Measurements from ENCODE around the gene ZIC5.

Gene ZIC5

DNA sequence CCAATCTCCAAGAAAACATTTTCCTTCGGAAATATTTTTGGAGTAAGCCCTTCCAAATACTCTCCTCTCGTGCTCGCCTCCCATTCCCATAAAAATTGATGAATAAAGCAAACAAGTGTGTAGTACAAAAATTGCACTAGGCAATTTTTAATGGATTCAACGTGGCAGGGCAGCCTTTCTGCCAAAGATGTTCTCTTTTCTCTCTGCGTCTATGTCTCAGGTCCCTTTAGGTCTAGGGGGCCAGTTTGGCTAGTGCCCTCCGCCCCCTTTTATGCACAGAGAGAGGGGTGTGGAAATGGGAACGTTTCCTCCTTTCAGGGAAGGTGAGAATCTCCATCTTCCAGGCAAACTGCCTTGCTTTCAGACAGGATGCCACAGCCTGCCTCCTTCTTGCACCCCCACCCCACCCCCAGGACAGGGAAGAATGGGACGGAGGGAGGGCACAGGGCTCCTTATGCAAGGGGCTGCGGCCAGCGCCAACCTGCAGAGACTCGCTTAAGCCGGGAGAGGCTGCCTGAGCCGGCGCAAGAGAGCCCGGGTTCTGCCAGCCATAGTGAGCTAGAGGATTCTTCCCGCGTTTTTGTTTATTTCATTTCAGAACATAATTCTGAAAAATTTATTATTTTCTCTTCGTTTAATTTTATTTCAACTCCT is 7.4 kb upstream of the ZIC5 start:
- DNase-seq (ENCODE audit: low read depth) = no peak
- H3K36me3 ChIP-seq (ENCODE audit: control insufficient read depth, insufficient read depth, low read length, severe bottlenecking) = no peaks in the 10 kb centered on the region
- peaks cover 32% of the 10 kb centered on the region for H3K9me3 ChIP-seq (ENCODE audit: control insufficient read depth, low read length)
- H3K9ac ChIP-seq (ENCODE audit: low read length) = no peak overlapping the region
- peaks cover 2% of the 10 kb centered on the region for H3K4me1 ChIP-seq (ENCODE audit: control insufficient read depth, insufficient read depth, low read length)
- H3K27me3 ChIP-seq (replicated peaks; ENCODE audit: control insufficient read depth, insufficient read depth, low read length) = peaks cover 67% of the 10 kb centered on the region
- H3K4me3 ChIP-seq (ENCODE audit: low read length) = no peak overlapping the region

DNA sequence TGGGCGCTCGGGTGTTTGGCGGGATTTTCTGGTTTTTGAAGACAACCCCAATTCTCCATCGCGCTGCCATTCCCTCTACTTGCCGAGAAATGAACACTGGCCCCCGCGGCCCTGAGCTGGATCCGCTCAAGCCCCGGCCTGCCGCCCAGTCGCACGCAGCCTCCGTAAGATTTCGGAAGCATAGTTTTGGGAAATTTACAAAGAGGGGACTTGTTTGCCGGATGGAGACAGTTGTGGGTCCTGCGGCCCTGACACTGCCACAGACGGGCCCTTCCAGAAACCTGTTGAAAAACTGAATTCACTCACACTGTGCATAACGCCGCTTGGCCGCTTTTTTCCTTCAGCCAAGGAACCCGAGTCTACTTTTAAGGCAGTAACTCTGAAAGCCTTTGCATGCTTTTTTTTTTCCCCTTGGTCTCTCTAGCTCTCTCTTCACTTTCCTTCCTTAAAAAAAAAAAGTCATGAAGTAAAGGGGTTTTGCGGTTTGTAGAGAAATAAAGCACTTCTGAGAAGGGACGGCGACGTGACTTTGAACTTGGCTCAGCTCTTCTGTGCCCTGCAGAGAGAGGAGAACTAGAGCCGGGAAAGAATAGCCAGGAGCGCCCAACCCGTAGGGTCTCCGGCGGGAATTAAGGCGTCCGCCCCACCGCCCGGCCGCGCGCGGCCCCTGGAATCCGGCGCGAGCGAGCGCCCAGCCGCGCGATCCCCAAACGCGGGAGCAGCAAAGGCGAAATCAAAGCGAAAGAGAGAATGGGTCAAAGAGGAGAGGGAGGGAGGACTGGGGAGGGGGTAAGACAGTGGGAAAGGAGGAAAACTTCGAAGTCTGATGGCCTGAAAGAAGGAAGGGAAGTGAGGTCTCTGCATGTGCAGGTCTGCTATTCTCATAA is 6.6 kb upstream of the ZIC5 start:
- Histone ChIP-seq H3K36me3 (ENCODE audit: control insufficient read depth, insufficient read depth, low read length, severe bottlenecking) (no peaks in the 10 kb centered on the region), H3K4me1 (ENCODE audit: control insufficient read depth, insufficient read depth, low read length) (peaks cover 2% of the 10 kb centered on the region), H3K9ac (ENCODE audit: low read length) (no peak overlapping the region), H3K27me3 (replicated peaks; ENCODE audit: control insufficient read depth, insufficient read depth, low read length) (peaks cover 67% of the 10 kb centered on the region), H3K4me3 (ENCODE audit: low read length) (no peak overlapping the region), H3K9me3 (ENCODE audit: control insufficient read depth, low read length) (peaks cover 28% of the 10 kb centered on the region)
- no peak for DNase-seq (ENCODE audit: low read depth)

DNA sequence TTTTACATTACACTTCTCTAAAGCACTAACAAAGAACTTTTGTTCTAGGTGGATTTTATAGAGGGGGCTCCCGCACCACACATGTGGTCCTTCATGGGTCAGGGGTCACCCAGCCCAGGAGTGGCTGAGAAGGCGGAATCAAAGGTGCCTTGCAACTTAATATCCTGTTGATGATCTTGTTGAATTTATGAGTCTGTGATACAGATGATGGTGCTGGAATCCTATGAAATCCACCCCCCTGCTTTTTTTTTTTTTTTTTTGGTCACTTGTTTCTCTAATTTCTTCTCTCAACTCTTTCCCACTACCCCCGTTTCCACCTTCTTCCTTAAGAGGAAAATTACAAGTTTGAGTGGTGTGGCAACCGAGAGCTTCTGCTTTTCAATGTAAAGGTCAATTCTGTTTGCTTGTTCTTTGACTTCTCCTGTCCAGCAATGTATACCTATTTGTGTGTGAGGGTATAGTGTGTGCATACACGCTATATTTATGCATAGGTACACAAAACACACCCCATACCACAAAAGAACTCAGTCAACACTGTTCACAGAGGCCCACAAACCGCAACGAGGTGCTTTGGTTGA is 5.9 kb upstream of the ZIC5 start:
- no peak overlapping the region for H3K4me3 ChIP-seq (ENCODE audit: low read length)
- peaks cover 2% of the 10 kb centered on the region for H3K4me1 ChIP-seq (ENCODE audit: control insufficient read depth, insufficient read depth, low read length)
- peaks cover 28% of the 10 kb centered on the region for H3K9me3 ChIP-seq (ENCODE audit: control insufficient read depth, low read length)
- H3K36me3 ChIP-seq (ENCODE audit: control insufficient read depth, insufficient read depth, low read length, severe bottlenecking) = no peaks in the 10 kb centered on the region
- H3K9ac ChIP-seq (ENCODE audit: low read length) = no peak overlapping the region
- DNase-seq (ENCODE audit: low read depth) = no peak
- peaks cover 67% of the 10 kb centered on the region for H3K27me3 ChIP-seq (replicated peaks; ENCODE audit: control insufficient read depth, insufficient read depth, low read length)

DNA sequence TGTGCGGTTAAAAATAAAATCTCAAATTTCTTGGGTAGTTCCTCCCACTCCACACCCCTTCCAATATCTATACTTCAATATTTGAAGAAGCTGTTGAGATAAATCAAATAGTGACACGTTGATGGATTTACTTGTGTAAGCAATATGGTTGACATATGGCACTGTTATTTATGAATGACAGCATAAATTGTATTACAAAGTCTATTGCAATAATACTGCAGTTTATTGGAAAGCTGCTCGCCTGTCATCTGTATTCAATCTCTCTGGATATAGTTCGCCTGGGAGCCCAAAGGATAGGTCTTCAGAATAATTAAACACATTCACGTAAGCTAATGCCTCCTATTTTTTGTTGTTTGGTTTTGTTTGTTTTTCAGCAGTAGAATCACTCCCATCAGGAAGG is 5.0 kb upstream of the ZIC5 start:
- Histone ChIP-seq H3K4me1 (ENCODE audit: control insufficient read depth, insufficient read depth, low read length) (peaks cover 2% of the 10 kb centered on the region), H3K9ac (ENCODE audit: low read length) (no peak overlapping the region), H3K27me3 (replicated peaks; ENCODE audit: control insufficient read depth, insufficient read depth, low read length) (peaks cover 76% of the 10 kb centered on the region), H3K36me3 (ENCODE audit: control insufficient read depth, insufficient read depth, low read length, severe bottlenecking) (no peaks in the 10 kb centered on the region), H3K4me3 (ENCODE audit: low read length) (no peak overlapping the region), H3K9me3 (ENCODE audit: control insufficient read depth, low read length) (peaks cover 33% of the 10 kb centered on the region)
- no peak for DNase-seq (ENCODE audit: low read depth)

DNA sequence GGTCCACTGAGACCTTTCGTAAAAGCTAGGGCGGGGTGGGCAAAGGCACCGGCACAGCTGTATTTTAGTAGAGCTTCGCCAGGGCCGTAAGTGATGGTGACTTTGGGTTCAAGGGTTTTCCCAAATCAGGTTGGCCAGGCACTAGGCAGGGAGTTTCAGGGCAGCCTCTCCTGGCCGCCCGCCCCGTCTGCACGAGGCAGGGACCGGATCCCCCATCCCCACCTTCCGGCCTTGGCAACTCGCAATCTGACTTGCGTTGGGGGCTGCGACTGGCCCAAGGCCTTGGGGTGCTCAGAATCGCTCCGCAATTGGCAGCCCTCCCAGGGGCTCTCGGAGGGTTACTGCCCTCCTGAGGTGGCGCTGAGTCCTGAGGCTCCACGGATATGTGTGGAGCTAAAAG is 4.1 kb upstream of the ZIC5 start:
- H3K36me3 ChIP-seq (ENCODE audit: control insufficient read depth, insufficient read depth, low read length, severe bottlenecking) = no peaks in the 10 kb centered on the region
- H3K27me3 ChIP-seq (replicated peaks; ENCODE audit: control insufficient read depth, insufficient read depth, low read length) = peaks cover 79% of the 10 kb centered on the region
- no peak overlapping the region for H3K4me3 ChIP-seq (ENCODE audit: low read length)
- DNase-seq (ENCODE audit: low read depth) = no peak
- H3K9ac ChIP-seq (ENCODE audit: low read length) = no peak overlapping the region
- peaks cover 33% of the 10 kb centered on the region for H3K9me3 ChIP-seq (ENCODE audit: control insufficient read depth, low read length)
- H3K4me1 ChIP-seq (ENCODE audit: control insufficient read depth, insufficient read depth, low read length) = peaks cover 2% of the 10 kb centered on the region

DNA sequence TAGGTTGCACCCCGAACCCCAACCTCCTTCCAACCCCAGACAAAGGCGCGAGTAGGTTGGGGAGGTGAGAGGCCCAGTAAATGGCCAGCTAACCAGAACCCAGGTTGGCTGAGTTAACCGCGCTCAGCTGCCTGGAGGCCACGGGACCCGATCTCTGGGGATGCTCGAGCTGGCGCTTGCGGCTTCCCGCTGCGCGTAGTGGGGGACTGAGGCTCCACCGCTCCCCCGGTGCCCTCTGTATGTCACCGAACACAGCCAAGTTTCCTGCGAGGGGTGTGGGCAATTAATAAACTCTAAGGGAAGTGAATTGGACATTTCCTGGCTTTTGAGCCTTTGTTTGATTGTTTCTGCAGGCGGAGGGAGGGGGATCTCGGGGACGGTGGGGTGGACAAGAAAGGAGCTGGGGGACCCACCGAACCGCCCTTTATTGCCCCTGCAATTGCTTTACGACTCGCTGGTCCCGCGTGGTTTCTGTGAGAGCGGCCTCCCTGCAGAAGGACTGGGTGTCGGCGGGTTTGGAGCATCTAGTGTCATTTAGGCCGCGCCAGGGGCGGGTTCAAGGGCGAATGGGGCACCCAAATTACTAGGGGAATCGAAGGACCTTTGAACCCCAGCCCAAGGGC is 3.5 kb upstream of the ZIC5 start:
- H3K9me3 ChIP-seq (ENCODE audit: control insufficient read depth, low read length) = peaks cover 33% of the 10 kb centered on the region
- H3K27me3 ChIP-seq (replicated peaks; ENCODE audit: control insufficient read depth, insufficient read depth, low read length) = peaks cover 79% of the 10 kb centered on the region

DNA sequence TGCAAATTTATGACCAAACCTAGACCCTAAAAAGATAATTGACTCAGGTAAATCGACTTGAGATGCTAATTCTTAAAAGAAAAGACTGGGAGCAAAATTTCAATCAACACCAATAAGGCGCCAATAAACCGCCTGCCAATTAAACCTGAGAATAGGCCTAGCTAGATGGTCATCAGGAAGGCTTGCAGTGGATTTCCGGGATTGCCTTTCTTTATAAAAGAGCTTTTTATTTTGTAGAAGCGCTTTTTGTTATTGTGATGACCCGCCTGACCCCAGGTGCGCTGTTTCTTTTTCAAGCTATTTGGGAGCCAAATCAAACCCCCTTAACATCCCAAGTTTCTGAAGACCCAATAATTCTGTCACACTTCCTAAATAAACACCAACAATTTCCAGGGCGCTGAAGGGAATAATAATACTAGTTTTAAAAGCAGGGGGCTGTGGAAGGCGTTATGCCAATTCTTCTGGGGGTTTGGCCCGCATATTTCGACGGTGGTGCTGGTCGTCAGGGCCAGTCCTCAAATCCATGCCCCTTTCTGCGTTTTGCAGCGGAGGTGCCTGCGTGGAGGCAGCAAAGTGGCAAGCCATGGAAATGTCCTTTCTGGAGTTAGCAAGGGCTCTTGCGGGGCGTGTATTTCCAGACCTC is 2.9 kb upstream of the ZIC5 start:
- no peaks in the 10 kb centered on the region for H3K4me1 ChIP-seq (ENCODE audit: control insufficient read depth, insufficient read depth, low read length)
- DNase-seq (ENCODE audit: low read depth) = no peak
- H3K4me3 ChIP-seq (ENCODE audit: low read length) = no peak overlapping the region
- peaks cover 80% of the 10 kb centered on the region for H3K27me3 ChIP-seq (replicated peaks; ENCODE audit: control insufficient read depth, insufficient read depth, low read length)
- no peaks in the 10 kb centered on the region for H3K36me3 ChIP-seq (ENCODE audit: control insufficient read depth, insufficient read depth, low read length, severe bottlenecking)
- H3K9ac ChIP-seq (ENCODE audit: low read length) = no peak overlapping the region
- peaks cover 33% of the 10 kb centered on the region for H3K9me3 ChIP-seq (ENCODE audit: control insufficient read depth, low read length)

More for the DNA sequence above, 3.5 kb upstream of the ZIC5 start:
- Histone ChIP-seq H3K4me3 (ENCODE audit: low read length) (no peak overlapping the region), H3K9ac (ENCODE audit: low read length) (no peak overlapping the region), H3K4me1 (ENCODE audit: control insufficient read depth, insufficient read depth, low read length) (peaks cover under 1% of the 10 kb centered on the region), H3K36me3 (ENCODE audit: control insufficient read depth, insufficient read depth, low read length, severe bottlenecking) (no peaks in the 10 kb centered on the region)
- DNase-seq (ENCODE audit: low read depth) = no peak

DNA sequence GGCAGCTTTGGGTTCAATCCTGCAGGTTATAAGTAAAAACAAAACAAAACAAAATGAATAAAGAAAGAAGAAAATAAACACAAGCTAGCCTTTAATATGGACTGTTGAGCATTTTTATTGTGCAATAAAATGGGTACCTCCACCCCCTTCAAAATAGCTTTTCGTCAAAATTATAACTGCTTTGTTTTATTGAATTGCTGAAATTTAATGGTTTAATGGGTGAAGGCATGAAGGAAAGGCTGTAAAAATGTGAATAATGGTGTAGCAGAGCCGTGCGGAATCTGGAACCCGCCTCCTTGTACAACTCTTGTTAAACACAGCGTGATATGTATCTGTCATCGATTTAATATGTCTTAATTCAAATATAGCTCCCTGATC is 2.2 kb upstream of the ZIC5 start:
- peaks cover 33% of the 10 kb centered on the region for H3K9me3 ChIP-seq (ENCODE audit: control insufficient read depth, low read length)
- no peak overlapping the region for H3K4me3 ChIP-seq (ENCODE audit: low read length)
- H3K4me1 ChIP-seq (ENCODE audit: control insufficient read depth, insufficient read depth, low read length) = peaks cover 3% of the 10 kb centered on the region
- no peaks in the 10 kb centered on the region for H3K36me3 ChIP-seq (ENCODE audit: control insufficient read depth, insufficient read depth, low read length, severe bottlenecking)
- H3K9ac ChIP-seq (ENCODE audit: low read length) = no peak overlapping the region
- no peak for DNase-seq (ENCODE audit: low read depth)
- peaks cover 82% of the 10 kb centered on the region for H3K27me3 ChIP-seq (replicated peaks; ENCODE audit: control insufficient read depth, insufficient read depth, low read length)

DNA sequence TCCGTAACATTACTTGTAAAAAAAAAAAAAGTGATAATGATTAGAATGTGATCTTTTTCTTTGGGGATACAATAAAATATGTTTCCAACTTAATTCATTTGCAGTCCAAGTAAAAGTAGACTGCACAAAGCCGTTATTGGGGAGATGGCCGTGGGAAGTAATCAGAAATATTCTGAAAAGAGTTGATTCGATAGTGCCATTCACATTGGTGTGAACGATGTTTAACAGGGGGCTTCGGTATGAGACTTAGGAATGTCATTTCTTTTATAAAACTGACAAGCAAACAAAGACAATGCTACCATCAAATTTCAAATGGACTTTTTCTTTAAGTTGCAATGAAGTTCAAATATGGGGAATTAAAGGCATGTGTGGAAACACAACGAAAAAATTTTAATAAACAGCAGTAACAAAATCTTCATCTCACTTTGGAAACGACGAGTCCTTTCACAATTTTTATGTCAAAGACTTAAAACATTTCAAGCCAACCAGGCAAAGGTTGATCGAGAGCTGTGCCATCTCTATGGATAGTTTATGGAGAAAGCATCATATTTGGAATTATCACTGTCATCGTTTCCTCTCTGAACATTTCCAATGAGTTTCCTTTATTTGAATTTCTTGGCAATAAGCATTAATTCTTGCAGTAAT is 1.7 kb upstream of the ZIC5 start:
- no peak overlapping the region for H3K4me3 ChIP-seq (ENCODE audit: low read length)
- H3K36me3 ChIP-seq (ENCODE audit: control insufficient read depth, insufficient read depth, low read length, severe bottlenecking) = no peaks in the 10 kb centered on the region
- no peak for DNase-seq (ENCODE audit: low read depth)
- peaks cover 33% of the 10 kb centered on the region for H3K9me3 ChIP-seq (ENCODE audit: control insufficient read depth, low read length)
- no peak overlapping the region for H3K9ac ChIP-seq (ENCODE audit: low read length)
- peaks cover 80% of the 10 kb centered on the region for H3K27me3 ChIP-seq (replicated peaks; ENCODE audit: control insufficient read depth, insufficient read depth, low read length)
- H3K4me1 ChIP-seq (ENCODE audit: control insufficient read depth, insufficient read depth, low read length) = peaks cover 6% of the 10 kb centered on the region

DNA sequence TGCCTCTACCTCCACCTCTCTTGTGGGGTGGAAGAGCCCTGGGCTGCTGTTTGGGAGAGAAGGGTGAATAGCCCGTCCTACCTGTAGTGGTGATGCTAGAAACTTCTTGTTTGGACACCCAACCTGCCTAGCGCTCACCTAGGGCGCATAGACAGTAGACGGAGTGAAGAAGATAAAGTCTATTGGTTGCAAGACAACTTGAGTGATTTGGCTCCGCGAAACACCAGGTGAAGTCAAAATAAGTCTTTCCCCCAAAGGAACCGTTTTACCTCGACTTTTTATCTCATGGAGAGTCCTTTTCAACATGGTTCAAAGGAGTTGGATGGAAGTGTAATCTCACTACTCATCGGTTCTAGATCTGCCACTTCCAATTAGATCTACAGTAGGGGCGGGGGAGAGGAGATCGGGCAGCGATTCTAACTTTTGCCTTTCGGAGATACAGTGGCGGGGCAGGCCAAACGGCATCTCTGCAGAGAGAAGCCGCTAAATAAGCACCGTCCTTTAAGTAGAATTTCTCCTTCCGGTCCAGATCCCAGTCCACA is 694 bp upstream of the ZIC5 start:
- Histone ChIP-seq H3K4me3 (ENCODE audit: low read length) (no peak overlapping the region), H3K27me3 (replicated peaks; ENCODE audit: control insufficient read depth, insufficient read depth, low read length) (peaks cover 77% of the 10 kb centered on the region), H3K4me1 (ENCODE audit: control insufficient read depth, insufficient read depth, low read length) (peaks cover 6% of the 10 kb centered on the region), H3K9me3 (ENCODE audit: control insufficient read depth, low read length) (peaks cover 35% of the 10 kb centered on the region), H3K36me3 (ENCODE audit: control insufficient read depth, insufficient read depth, low read length, severe bottlenecking) (no peaks in the 10 kb centered on the region), H3K9ac (ENCODE audit: low read length) (no peak overlapping the region)
- DNase-seq (ENCODE audit: low read depth) = no peak
